SU-DHL-6 (cell line): ENCODE data around the gene CEP164.
"Not testable (repeated sequence)": the region's sequence is repeated elsewhere in the genome, so short reads cannot be mapped to it uniquely, and the experiment has no call there.

Experiments used
- H2AFZ ChIP-seq: fragments of 200-600 bp; sonication (generic); 2 replicates; pipeline ENCODE4 v1.6.1; 2014; ENCODE audit warnings: low read depth, mild to moderate bottlenecking, moderate library complexity, mixed read lengths, antibody characterized with exemption, low read length; ENCODE audit not compliant: severe bottlenecking
- H3F3A ChIP-seq: fragments of 200-600 bp; shearing (Covaris generic); 2 replicates; pipeline ENCODE4 v1.6.0; 2016; ENCODE audit warnings: antibody characterized with exemption, mild to moderate bottlenecking; ENCODE audit not compliant: insufficient read depth
- H3K27ac ChIP-seq: fragments of 200-600 bp; sonication (generic); 2 replicates; pipeline ENCODE4 v1.5.1; 2016; ENCODE audit warnings: low read depth, mild to moderate bottlenecking, low read length, moderate library complexity, mixed read lengths
- H3K27me3 ChIP-seq: fragments of 200-600 bp; sonication (generic), shearing (Covaris generic); 2 replicates; pipeline ENCODE4 v1.6.0; 2014; ENCODE audit warnings: mild to moderate bottlenecking, low read length
- H3K36me3 ChIP-seq: fragments of 200-600 bp; sonication (generic); 2 replicates; pipeline ENCODE4 v1.6.1; 2014; ENCODE audit warnings: mild to moderate bottlenecking, low read length, mixed read lengths
- H3K4me2 ChIP-seq: fragments of 300-600, 200-600 bp; shearing (Covaris generic), sonication (generic); 2 replicates; pipeline ENCODE4 v1.6.0; 2014; ENCODE audit warnings: low read length, low read depth, mild to moderate bottlenecking; ENCODE audit not compliant: poor library complexity, severe bottlenecking
- H3K4me3 ChIP-seq: fragments of 200-600 bp; sonication (generic); 2 replicates; pipeline ENCODE4 v1.5.1; 2014; ENCODE audit warnings: antibody characterized with exemption, low read length, mild to moderate bottlenecking, mixed read lengths; ENCODE audit not compliant: insufficient read depth, poor library complexity, severe bottlenecking
- H3K79me2 ChIP-seq: fragments of 200-600 bp; sonication (generic); 2 replicates; pipeline ENCODE4 v1.6.1; 2014; ENCODE audit warnings: mild to moderate bottlenecking, low read length, moderate library complexity; ENCODE audit not compliant: insufficient read depth
- H3K9ac ChIP-seq: fragments of 200-600 bp; sonication (generic); 2 replicates; pipeline ENCODE4 v1.7.0; 2014; ENCODE audit warnings: mild to moderate bottlenecking, low read length
- H3K9me2 ChIP-seq: fragments of 200-600 bp; sonication (generic); replicated peaks from 2 replicates; pipeline ENCODE4 v1.6.1; 2014; ENCODE audit warnings: low read length; ENCODE audit not compliant: insufficient read depth
- H3K9me3 ChIP-seq: fragments of 200-600 bp; sonication (generic); 2 replicates; pipeline ENCODE4 v1.6.1; 2014; ENCODE audit warnings: low read length, mixed read lengths; ENCODE audit not compliant: insufficient read depth
- H4K20me1 ChIP-seq: fragments of 200-600 bp; sonication (generic); 2 replicates; pipeline ENCODE4 v1.6.1; 2014; ENCODE audit warnings: low read depth, mild to moderate bottlenecking, antibody characterized with exemption, low read length, moderate library complexity, mixed read lengths
- CTCF ChIP-seq: fragments of 200-600 bp; sonication (generic); IDR thresholded peaks from one replicate; pipeline ENCODE4 v1.5.1; 2017; ENCODE audit warnings: antibody characterized with exemption, mild to moderate bottlenecking, low read length, moderate library complexity; ENCODE audit not compliant: insufficient read depth, poor library complexity, severe bottlenecking
- EZH2phosphoT487 ChIP-seq: fragments of 200-600 bp; sonication (generic), shearing (Covaris generic); conservative IDR thresholded peaks from 2 replicates; pipeline ENCODE4 v1.6.1; 2018; ENCODE audit warnings: mild to moderate bottlenecking, antibody characterized with exemption, low read length, moderate library complexity, mixed read lengths

Gene CEP164

GRCh38 chr11:117396970-117397369 is 69.3 kb downstream of the CEP164 start:
- Histone ChIP-seq H3K9me2 (no peaks in the 10 kb centered on the region), H3K9me3 (peaks cover 6% of the 10 kb centered on the region; the same call in 1 of the 2 replicates), H3F3A (no peaks in the 10 kb centered on the region), H3K79me2 (no peaks in the 10 kb centered on the region), H3K27ac (no peak overlapping the region), H2AFZ (no peak overlapping the region), H3K4me3 (no peak overlapping the region), H3K27me3 (no peaks in the 10 kb centered on the region), H3K36me3 (peaks cover 5% of the 10 kb centered on the region), H4K20me1 (no peaks in the 10 kb centered on the region), H3K9ac (no peak overlapping the region), H3K4me2 (no peak overlapping the region)
- TF ChIP-seq CTCF (no peak), EZH2phosphoT487 (no peak)

DNA sequence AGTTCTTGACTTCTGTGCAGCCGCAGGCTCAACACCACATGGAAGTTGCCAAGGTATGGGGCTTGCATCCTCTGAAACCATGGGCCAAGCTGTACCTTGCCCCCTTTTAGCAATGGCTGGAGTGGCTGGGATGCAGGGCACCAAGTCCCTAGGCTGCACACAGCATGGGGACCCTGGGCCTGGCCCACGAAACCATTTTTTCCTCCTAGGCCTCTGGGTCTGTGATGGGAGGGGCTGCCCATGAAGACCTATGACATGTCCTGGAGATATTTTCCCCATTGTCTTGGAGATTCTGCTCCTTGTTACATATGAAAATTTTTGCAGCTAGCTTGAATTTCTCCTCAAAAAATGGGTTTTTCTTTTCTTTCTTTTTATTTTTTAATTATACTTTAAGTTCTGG is 71.0 kb downstream of the CEP164 start:
- not testable (repeated sequence) for H3K9ac ChIP-seq, H3K9me3 ChIP-seq, H3K79me2 ChIP-seq, H3K4me2 ChIP-seq, H3K27ac ChIP-seq, H3K27me3 ChIP-seq, H4K20me1 ChIP-seq, H2AFZ ChIP-seq, H3F3A ChIP-seq, H3K9me2 ChIP-seq, H3K36me3 ChIP-seq, H3K4me3 ChIP-seq

DNA sequence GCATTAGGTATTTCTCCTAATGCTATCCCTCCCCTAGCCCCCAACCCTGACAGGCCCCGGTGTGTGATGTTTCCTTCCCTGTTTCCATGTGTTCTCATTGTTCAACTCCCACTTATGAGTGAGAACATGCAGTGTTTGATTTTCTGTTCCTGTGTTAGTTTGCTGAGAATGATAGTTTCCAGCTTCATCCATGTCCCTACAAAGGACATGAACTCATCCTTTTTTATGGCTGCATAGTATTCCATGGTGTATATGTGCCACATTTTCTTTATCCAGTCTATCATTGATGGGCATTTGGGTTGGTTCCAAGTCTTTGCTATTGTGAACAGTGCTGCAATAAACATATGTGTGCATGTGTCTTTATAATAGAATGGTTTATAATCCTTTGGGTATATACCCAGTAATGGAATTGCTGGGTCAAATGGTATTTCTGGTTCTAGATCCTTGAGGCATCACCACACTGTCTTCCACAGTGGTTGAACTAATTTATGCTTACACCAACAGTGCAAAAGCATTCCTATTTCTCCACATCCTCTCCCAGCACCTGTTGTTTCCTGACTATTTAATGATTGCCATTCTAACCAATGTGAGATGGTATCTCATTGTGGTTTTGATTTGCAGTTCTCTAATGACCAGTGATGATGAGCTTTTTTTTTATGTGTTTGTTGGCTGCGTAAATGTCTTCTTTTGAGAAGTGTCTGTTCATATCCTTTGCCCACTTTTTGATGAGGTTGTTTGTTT is 71.6 kb downstream of the CEP164 start:
- not testable (repeated sequence) for H3K27me3 ChIP-seq, H3F3A ChIP-seq, H3K4me3 ChIP-seq, H3K4me2 ChIP-seq, H4K20me1 ChIP-seq, H3K79me2 ChIP-seq, H3K9me3 ChIP-seq, H3K9me2 ChIP-seq, H2AFZ ChIP-seq, H3K36me3 ChIP-seq, H3K9ac ChIP-seq, H3K27ac ChIP-seq

DNA sequence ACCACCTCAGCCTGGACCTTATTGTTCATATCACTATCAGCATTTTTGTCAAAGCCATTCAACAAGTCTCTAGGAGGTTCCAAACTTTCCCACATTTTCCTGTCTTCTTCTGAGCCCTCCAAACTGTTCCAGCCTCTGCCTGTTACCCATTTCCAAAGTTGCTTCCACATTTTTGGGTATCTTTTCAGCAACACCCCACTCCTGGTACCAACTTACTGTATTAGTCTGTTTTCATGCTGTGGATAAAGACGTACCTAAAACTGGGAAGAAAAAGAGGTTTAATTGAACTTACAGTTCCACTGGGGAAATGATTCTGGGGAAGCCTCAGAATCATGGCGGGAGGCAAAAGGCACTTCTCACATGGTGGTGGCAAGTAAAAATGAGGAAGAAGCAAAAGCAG is 78.2 kb downstream of the CEP164 start:
- H3K79me2 ChIP-seq, H4K20me1 ChIP-seq, H3K9ac ChIP-seq, H3K4me2 ChIP-seq, H3K36me3 ChIP-seq, H3K9me2 ChIP-seq, H2AFZ ChIP-seq, H3K27ac ChIP-seq, H3F3A ChIP-seq, H3K4me3 ChIP-seq, H3K27me3 ChIP-seq, H3K9me3 ChIP-seq: not testable (repeated sequence)

- no peaks in the 10 kb centered on the region; the same call in 1 of the 2 replicates for H3K36me3 ChIP-seq
- H2AFZ ChIP-seq, result no peak overlapping the region
- no peaks in the 10 kb centered on the region for H4K20me1 ChIP-seq
- no peak overlapping the region for H3K9ac ChIP-seq
- H3K79me2 ChIP-seq, result no peaks in the 10 kb centered on the region
- no peak for TF ChIP-seq EZH2phosphoT487
- no peak for TF ChIP-seq CTCF
- H3K27ac ChIP-seq, result no peak overlapping the region
- H3K9me3 ChIP-seq, result no peaks in the 10 kb centered on the region
- H3K9me2 ChIP-seq, result no peaks in the 10 kb centered on the region
- H3F3A ChIP-seq, result no peaks in the 10 kb centered on the region
- H3K27me3 ChIP-seq, result no peaks in the 10 kb centered on the region
- H3K4me3 ChIP-seq, result no peak overlapping the region
- H3K4me2 ChIP-seq, result no peak overlapping the region
Measured at GRCh38 chr11:117407016-117407415, 79.4 kb downstream of the CEP164 start.
